H7 (cell line): Measurements from ENCODE around the gene ZNF57. TPM values are rescaled to one million over a fixed set of nuclear protein-coding genes. Genes with fewer than 3 reads are reported as not detected.
"Not testable (repeated sequence)": the region's sequence is repeated elsewhere in the genome, so short reads cannot be mapped to it uniquely, and the experiment has no call there.

ENCODE experiments used
- DNase-seq: peaks from one replicate; pipeline ENCODE4 v3.0.0; 2012
- H3K27me3 ChIP-seq: 2 replicates; pipeline ENCODE4 v1.6.0; 2011; ENCODE audit warnings: mild to moderate bottlenecking, low read length; ENCODE audit not compliant: control insufficient read depth, insufficient read depth
- H3K36me3 ChIP-seq: replicated peaks from 2 replicates; pipeline ENCODE4 v1.5.1; 2011; ENCODE audit warnings: low read length; ENCODE audit not compliant: control insufficient read depth, insufficient read depth
- H3K4me3 ChIP-seq: 2 replicates; pipeline ENCODE4 v1.5.1; 2011; ENCODE audit warnings: low read depth, mild to moderate bottlenecking, control low read depth, low read length, moderate library complexity; ENCODE audit not compliant: insufficient read depth
- total RNA-seq: library from RNA; depleted of rRNA; stranded (reverse); fragments of >200 nt; shearing (Covaris generic); gene quantifications from 2 replicates; pipeline ENCODE4 v1.2.3, GENCODE V29; 2014

The ZNF57 gene
- total RNA-seq, 1 experiment from 2014 or later: 1.7 TPM

GRCh38 chr19:2922987-2923386 lies 22.3 kb downstream of the ZNF57 start:
- DNase-seq: peak; percentile 73
- Histone ChIP-seq H3K4me3 (no peak overlapping the region), H3K36me3 (peaks cover 5% of the 10 kb centered on the region), H3K27me3 (no peaks in the 10 kb centered on the region)

GRCh38 chr19:2923510-2923909 lies 22.8 kb downstream of the ZNF57 start:
- no peak for DNase-seq
- H3K36me3 ChIP-seq: peaks cover 3% of the 10 kb centered on the region; the same call in 1 of the 2 replicates
- no peak overlapping the region for H3K4me3 ChIP-seq
- no peaks in the 10 kb centered on the region for H3K27me3 ChIP-seq

- DNase-seq: peak; percentile 50
- Histone ChIP-seq H3K4me3 (no peak overlapping the region), H3K36me3 (no peaks in the 10 kb centered on the region), H3K27me3 (no peaks in the 10 kb centered on the region)
Measured at GRCh38 chr19:2926341-2927031, 25.8 kb downstream of the ZNF57 start.

GRCh38 chr19:2927032-2927430 lies 26.3 kb downstream of the ZNF57 start:
- Histone ChIP-seq H3K4me3 (no peak overlapping the region), H3K36me3 (no peaks in the 10 kb centered on the region), H3K27me3 (no peaks in the 10 kb centered on the region)
- DNase-seq: no peak

GRCh38 chr19:2933490-2933910 lies 32.8 kb downstream of the ZNF57 start:
- no peak for DNase-seq
- Histone ChIP-seq H3K4me3 (no peak overlapping the region), H3K27me3 (no peaks in the 10 kb centered on the region), H3K36me3 (peaks cover 23% of the 10 kb centered on the region)

- H3K36me3 ChIP-seq: peaks cover 23% of the 10 kb centered on the region
- H3K27me3 ChIP-seq, H3K4me3 ChIP-seq, DNase-seq: not testable (repeated sequence)
Measured at GRCh38 chr19:2935863-2936262, 35.1 kb downstream of the ZNF57 start.

GRCh38 chr19:2942928-2943640 lies 42.4 kb downstream of the ZNF57 start:
- Histone ChIP-seq H3K4me3 (no peak overlapping the region), H3K27me3 (no peaks in the 10 kb centered on the region), H3K36me3 (no peaks in the 10 kb centered on the region; the same call in none of the 2 replicates)
- no peak for DNase-seq

- peak; percentile 32 for DNase-seq
- no peaks in the 10 kb centered on the region for H3K36me3 ChIP-seq
Measured at GRCh38 chr19:2944403-2944774, 43.7 kb downstream of the ZNF57 start.

GRCh38 chr19:2944775-2945574 lies 44.2 kb downstream of the ZNF57 start, which contains the start of gene ZNF77:
ZNF77 (minus strand) TSS chr19:2944971; CDS start chr19:2944840, 131 bp downstream.
- H3K27me3 ChIP-seq: no peaks in the 10 kb centered on the region
- peak; percentile 100 for DNase-seq
- peak within 1 kb of the TSS; percentile 81 for H3K4me3 ChIP-seq
- no peaks in the 10 kb centered on the region for H3K36me3 ChIP-seq

More at GRCh38 chr19:2944403-2944774, 43.7 kb downstream of the ZNF57 start:
- Histone ChIP-seq H3K27me3 (no peaks in the 10 kb centered on the region), H3K4me3 (peak overlapping the region; percentile 81)

GRCh38 chr19:2945575-2946184 lies 45.0 kb downstream of the ZNF57 start:
- no peaks in the 10 kb centered on the region for H3K27me3 ChIP-seq
- H3K36me3 ChIP-seq: no peaks in the 10 kb centered on the region
- H3K4me3 ChIP-seq: peak overlapping the region; percentile 80
- no peak for DNase-seq

- no peaks in the 10 kb centered on the region for H3K36me3 ChIP-seq
- H3K4me3 ChIP-seq: peak overlapping the region; percentile 77
- no peak for DNase-seq
- no peaks in the 10 kb centered on the region for H3K27me3 ChIP-seq
Measured at GRCh38 chr19:2949939-2950285, 49.2 kb downstream of the ZNF57 start.

GRCh38 chr19:2950286-2951124 lies 49.8 kb downstream of the ZNF57 start:
- Histone ChIP-seq H3K4me3 (peak overlapping the region; percentile 77), H3K36me3 (no peaks in the 10 kb centered on the region), H3K27me3 (no peaks in the 10 kb centered on the region)
- peak; percentile 99 for DNase-seq

- Histone ChIP-seq H3K4me3 (no peak overlapping the region), H3K36me3 (no peaks in the 10 kb centered on the region), H3K27me3 (no peaks in the 10 kb centered on the region)
- DNase-seq: no peak
Measured at GRCh38 chr19:2952953-2953481, 52.3 kb downstream of the ZNF57 start.
